ENCODE results near the gene NTM. TPM values are rescaled to one million over a fixed set of nuclear protein-coding genes. Genes with fewer than 3 reads are reported as not detected.

NTM gene
- total and polyA plus RNA-seq, 2 of the 8 experiments (the other 6 are each of a cell fraction or from before 2014, with no cell fraction given) = 13.4 to 20.0 TPM

DNA sequence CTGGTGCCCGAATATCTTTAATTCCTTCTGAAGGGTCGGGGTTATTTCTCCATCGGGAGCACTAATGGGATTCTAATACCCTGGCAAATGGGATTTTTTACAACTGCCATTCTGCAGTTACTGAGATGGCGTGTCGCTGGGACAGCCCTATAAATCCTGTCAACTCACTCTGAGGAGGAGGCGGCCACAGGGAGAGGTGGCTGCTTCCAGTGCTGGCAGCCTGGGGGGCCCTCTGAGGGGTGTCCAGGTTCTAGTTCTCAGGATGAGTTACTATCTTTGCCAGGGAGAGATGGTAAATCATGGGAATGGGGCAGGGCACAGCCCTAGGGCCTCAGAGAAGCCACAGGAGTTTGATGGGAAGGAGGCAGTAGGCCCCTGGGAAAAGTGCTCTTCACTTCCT, 135.9 kb downstream of the NTM start:
- Histone ChIP-seq H3K56ac (replicated peaks; ENCODE audit: insufficient read length, low read depth, low read length) (no peak overlapping the region), H3K4ac (replicated peaks; ENCODE audit: insufficient read length, low read depth, low read length) (no peak overlapping the region), H3K79me1 (ENCODE audit: low read depth, low read length) (0 out of 2 replicates have a peak, but pooled peaks cover 3% of the 10 kb centered on the region), H4K20me1 (replicated peaks in 1 of 2; ENCODE audit: control insufficient read depth in 1 of 2, insufficient read depth in 2 of 2, low read length in 2 of 2) (no peaks in the 10 kb centered on the region), H2BK120ac (replicated peaks; ENCODE audit: low read depth, low read length) (no peak overlapping the region), H3K9me3 (ENCODE audit: insufficient read depth in 2 of 2, low read depth in 1 of 2, low read length in 1 of 2) (no peaks in the 10 kb centered on the region), H4K5ac (ENCODE audit: insufficient read length, low read depth, low read length) (no peak overlapping the region), H4K91ac (replicated peaks; ENCODE audit: insufficient read length, low read length) (no peak overlapping the region), H3K14ac (ENCODE audit: insufficient read length) (no peak overlapping the region), H3K4me2 (ENCODE audit: insufficient read depth in 1 of 2, low read depth in 2 of 2, low read length in 2 of 2) (no peak overlapping the region), H3K27me3 (replicated peaks in 1 of 4; ENCODE audit: control insufficient read depth in 3 of 4, extremely low read depth in 1 of 4, insufficient read depth in 3 of 4, low read length in 3 of 4) (no peaks in the 10 kb centered on the region; a peak in 1 of 7 replicates), H2BK20ac (ENCODE audit: low read length) (no peak overlapping the region), H2BK12ac (ENCODE audit: low read depth, low read length) (no peak overlapping the region), H3K23ac (ENCODE audit: insufficient read length) (no peak overlapping the region), H2AFZ (ENCODE audit: low read length) (no peak overlapping the region), H3K79me2 (ENCODE audit: control insufficient read depth in 1 of 2, insufficient read depth in 2 of 2, low read length in 2 of 2) (no peaks in the 10 kb centered on the region), H4K8ac (ENCODE audit: extremely low read depth, insufficient read depth, low read length) (no peak overlapping the region), H2BK15ac (ENCODE audit: low read length) (no peak overlapping the region), H3K4me1 (replicated peaks in 1 of 4; ENCODE audit: control insufficient read depth in 3 of 4, insufficient read depth in 4 of 4, low read length in 3 of 4) (peaks cover 0 to 6% (median 4%) of the 10 kb centered on the region in 4 experiments; a peak in 4 of 7 replicates), H3K9ac (replicated peaks in 1 of 4; ENCODE audit: extremely low read depth in 1 of 4, low read depth in 3 of 4, low read length in 3 of 4) (no peak overlapping the region), H3K23me2 (ENCODE audit: low read depth, low read length) (peaks cover 2% of the 10 kb centered on the region; the same call in 1 of the 2 replicates), H3K36me3 (ENCODE audit: control insufficient read depth in 2 of 4, insufficient read depth in 4 of 4, low read length in 3 of 4) (no peaks in the 10 kb centered on the region), H3K18ac (ENCODE audit: extremely low read depth, low read length) (no peak overlapping the region), H3K27ac (ENCODE audit: low read depth, low read length) (no peak overlapping the region), H3K4me3 (ENCODE audit: extremely low read depth in 1 of 4, insufficient read depth in 2 of 4, low read depth in 3 of 4, low read length in 4 of 4) (no peak overlapping the region), H2AK5ac (ENCODE audit: low read depth, low read length) (no peak overlapping the region), H2BK5ac (ENCODE audit: low read depth, low read length) (no peak overlapping the region)
- WGBS, 2 experiments (ENCODE audit: extremely low coverage in 1 of 2, insufficient coverage in 1 of 2, insufficient read length in 1 of 2, insufficient replicate concordance in 2 of 2, low coverage in 1 of 2, low lambda C conversion rate in 2 of 2, missing lambda C conversion rate in 1 of 2) = 91% methylated on average over 6 of the region's 6 CpGs; no CpG with 5 or more reads in 1 of the 2 experiments
- ChIA-PET CTCF (ENCODE audit: partially characterized antibody) (interaction anchor here (4.2 to 6.7 kb wide), 2 partner anchors 43 to 441 kb away, joined by 18 to 43 read pairs; no protein-coding TSS in a partner anchor), POLR2A (ENCODE audit: partially characterized antibody) (no interaction called here)
- FAIRE-seq (no peak), DNase-seq (ENCODE audit: low read depth in 1 of 2, low spot score in 2 of 2) (no peak)
- TF ChIP-seq SP1 (IDR thresholded peaks at IDR 0.05; ENCODE audit: low read depth, low read length) = no peak
- TF ChIP-seq EGR1 (IDR thresholded peaks at IDR 0.05; ENCODE audit: borderline replicate concordance, low read depth, low read length) = no peak
